CD4-positive, alpha-beta T cell treated with Interleukin-2 at 100 ng/mL for 4 hours (primary cell): ENCODE results near the gene SPECC1.
A peak's percentile ranks its signal among the peaks of the same experiment; 100 is the strongest.
"Not testable (repeated sequence)": the region's sequence is repeated elsewhere in the genome, so short reads cannot be mapped to it uniquely, and the experiment has no call there.

ENCODE experiments used
- DNase-seq: peaks from one replicate; pipeline ENCODE4 v3.0.0-alpha.2; 2020; ENCODE audit warnings: low spot score

SPECC1 gene, protein sequence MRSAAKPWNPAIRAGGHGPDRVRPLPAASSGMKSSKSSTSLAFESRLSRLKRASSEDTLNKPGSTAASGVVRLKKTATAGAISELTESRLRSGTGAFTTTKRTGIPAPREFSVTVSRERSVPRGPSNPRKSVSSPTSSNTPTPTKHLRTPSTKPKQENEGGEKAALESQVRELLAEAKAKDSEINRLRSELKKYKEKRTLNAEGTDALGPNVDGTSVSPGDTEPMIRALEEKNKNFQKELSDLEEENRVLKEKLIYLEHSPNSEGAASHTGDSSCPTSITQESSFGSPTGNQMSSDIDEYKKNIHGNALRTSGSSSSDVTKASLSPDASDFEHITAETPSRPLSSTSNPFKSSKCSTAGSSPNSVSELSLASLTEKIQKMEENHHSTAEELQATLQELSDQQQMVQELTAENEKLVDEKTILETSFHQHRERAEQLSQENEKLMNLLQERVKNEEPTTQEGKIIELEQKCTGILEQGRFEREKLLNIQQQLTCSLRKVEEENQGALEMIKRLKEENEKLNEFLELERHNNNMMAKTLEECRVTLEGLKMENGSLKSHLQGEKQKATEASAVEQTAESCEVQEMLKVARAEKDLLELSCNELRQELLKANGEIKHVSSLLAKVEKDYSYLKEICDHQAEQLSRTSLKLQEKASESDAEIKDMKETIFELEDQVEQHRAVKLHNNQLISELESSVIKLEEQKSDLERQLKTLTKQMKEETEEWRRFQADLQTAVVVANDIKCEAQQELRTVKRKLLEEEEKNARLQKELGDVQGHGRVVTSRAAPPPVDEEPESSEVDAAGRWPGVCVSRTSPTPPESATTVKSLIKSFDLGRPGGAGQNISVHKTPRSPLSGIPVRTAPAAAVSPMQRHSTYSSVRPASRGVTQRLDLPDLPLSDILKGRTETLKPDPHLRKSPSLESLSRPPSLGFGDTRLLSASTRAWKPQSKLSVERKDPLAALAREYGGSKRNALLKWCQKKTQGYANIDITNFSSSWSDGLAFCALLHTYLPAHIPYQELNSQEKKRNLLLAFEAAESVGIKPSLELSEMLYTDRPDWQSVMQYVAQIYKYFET

DNA sequence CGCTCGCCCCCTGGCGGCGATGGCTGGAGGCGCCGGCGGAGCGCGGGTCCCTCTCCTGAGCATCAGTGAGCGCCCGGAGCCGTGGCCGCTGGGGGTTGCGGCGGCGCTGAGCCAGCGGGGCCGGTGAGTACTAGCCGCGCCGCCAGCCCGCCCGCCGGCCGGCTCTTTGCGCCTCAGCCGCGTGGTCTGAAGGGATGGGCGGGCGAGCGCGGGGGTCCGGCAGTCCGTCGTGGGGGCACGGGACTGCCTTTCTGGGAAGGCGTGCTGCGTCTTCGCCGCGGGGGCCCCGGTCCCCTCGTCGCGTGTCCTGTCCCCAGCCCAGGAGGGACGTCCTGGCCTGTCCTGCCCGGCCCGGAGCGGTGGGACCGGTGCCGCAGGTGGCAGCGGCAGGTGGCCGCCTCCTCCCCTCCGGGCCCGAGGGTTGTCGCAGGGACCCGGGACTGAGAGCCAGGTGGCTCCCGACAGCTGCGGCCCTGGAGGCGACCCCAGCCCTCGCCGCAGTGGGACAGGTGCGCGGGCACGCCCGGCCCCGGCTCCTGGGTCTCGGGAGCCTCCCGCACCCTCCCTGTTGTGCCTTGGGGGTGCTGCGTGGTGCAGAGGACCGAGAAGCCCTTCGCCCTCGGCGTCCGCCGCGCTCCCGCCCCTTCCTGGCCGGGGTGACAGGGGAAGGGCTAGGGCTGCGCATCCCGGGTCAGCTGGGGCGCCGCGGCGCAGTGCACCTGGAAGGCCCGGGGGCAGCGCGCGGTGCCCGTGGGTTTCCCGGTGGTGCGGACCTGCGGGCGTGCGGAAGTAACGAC lies at the start of gene SPECC1:
Gene SPECC1 (plus strand): TSS at position 58 of the 797 bp plus-strand sequence. CDS start 87,293 bp downstream, outside the sequence.
- peak; percentile 90 for DNase-seq

DNA sequence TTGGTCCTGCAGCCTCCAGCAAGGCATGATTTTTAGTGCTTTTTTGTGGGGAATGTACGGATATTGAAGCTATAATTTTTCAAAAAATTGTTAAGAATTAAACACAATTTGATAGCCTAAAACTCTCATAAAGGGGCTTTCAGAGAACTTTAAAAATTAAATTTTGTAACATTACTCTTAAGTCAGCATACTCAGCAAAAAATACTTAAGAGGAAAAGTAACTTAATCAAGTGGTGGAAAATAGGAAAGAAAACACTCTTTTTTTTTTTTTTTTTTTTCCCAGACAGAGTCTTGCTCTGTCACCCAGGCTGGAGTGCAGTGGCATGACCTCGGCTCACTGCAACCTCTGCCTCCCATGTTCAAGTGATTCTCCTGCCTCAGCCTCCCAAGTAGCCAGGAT lies 46.2 kb upstream of the SPECC1 start:
- DNase-seq: not testable (repeated sequence)

DNA sequence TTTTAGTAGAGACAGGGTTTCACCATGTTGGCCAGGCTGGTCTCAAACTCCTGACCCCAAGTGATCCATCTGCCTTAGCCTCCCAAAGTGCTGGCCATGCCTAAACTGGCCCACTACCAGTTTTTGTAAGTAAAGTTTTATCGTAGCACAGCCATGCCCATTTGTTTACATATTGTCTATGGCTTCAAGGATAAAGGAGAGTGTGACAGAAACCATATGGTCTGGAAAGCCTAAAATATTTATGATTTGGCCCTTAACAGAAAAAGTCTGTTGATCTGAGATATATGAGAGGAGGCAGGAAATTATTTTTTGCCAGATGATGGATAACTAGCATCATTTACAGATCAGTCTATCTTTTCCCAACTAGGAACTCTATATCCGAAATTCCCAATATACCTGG lies 36.0 kb upstream of the SPECC1 start:
- DNase-seq: no peak

DNA sequence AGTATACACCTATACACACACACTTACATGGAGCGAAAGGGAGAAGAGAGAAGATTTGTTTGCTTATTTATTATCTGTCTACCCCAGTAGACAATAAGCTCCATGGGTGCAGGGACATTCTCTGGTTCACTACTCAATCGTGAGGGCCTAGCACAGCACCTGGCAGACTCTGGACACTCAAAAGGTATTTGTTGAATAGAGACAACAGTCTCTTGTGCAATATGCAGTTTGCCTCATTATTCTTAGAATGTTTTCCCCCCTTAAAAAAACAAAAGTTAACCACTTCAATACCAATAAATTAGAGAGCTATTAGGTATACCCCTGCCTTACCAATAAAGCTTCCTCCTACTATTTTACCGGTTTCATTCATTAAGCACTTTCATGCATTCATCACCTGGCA lies 33.6 kb upstream of the SPECC1 start:
- no peak for DNase-seq

DNA sequence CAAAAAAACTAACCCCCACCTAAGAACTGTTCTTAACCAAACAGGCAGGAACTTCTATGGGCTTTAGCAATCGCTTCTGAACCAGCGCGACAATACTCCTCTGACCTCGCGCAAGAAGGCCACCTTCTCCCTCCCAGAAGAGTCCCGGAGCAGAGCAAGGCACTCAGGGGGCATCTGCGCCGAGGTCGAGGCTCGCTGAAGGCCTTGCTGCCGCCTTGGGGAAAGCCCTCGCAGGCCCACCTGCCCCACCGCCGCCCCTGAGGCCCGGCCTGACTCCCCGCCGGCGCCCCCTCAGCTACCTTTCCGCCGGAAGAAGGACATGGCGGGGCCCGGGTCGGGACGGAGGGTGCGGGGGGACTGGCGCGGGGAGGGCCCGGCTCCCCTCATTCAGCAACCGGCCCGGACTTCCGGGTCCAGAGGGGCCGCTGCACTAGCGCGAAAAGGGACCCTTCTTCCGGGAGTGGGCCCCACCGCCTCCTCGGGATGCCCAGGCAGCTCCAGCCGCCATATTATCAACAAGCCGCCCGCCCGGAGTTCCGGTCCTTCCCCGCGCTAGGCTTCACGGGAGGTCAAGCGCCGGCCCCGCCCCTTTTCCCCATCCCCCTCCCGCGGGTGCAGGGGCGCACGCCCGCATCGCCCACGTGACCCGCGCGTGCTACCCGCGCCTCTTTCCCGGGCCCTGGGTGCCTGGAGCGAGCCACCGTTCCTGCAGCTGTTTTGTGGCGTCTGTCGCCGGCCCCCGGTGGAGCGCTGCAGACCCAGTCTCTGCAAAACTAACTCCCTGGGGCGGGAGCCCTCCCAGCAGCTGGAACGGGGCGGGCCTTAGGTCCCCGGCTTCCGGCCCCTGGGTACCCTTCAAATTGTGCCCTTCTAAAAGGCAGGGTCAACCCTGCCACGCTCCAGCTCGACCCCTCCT lies 31.6 kb upstream of the SPECC1 start, which contains the start of gene AKAP10:
Gene AKAP10 (minus strand): TSS at position 536 of the 916 bp plus-strand sequence. CDS start 149 bp downstream, at position 387.
- peak; percentile 90 for DNase-seq

DNA sequence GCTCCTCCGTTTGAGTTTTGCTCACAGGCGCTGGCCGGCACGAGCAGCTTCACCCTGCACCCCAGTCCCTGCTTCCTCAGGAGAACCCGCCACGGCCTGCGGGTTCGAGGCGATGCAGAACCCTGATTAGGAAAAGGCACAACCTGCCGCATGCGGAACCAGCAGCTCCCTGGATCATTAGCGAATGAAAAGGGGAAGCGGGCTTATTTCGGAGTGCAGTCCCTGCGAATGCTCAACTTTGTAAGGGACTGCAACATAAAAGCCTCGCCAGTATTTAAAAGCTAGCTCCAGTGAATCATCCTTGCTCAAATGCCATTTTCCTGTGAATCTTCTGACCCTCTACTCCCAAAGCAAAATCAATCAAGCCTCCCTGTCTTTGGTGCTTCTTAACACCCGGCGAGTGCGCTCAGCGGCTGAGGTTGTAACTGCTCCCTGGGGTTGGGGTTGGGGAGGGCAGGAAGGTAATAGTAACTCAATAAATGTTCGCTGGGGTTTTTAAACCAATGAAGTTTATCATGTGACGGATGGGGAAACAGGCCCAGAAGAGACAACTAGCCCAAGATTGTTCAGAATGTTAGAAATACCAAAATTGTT lies 30.9 kb upstream of the SPECC1 start:
- DNase-seq: no peak

DNA sequence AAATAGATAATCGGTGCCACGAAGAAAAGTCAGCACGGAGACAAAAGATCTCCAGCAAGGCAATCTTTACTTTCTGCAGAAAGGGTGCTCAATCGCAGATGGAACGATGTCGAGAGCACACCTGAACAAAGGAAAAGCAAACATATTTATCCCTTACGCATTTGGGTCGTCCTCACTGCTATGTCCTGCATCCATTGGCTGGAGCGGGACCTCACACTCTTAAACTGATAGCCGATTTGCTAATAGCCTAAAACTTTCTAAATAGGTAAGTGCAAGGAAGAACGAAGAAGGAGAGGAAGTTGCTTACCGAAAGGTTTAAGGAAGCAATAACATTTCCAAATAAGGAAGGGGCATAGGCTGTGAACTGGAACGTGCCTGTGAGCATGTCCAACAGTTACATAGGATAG lies 30.4 kb upstream of the SPECC1 start:
- DNase-seq: no peak

DNA sequence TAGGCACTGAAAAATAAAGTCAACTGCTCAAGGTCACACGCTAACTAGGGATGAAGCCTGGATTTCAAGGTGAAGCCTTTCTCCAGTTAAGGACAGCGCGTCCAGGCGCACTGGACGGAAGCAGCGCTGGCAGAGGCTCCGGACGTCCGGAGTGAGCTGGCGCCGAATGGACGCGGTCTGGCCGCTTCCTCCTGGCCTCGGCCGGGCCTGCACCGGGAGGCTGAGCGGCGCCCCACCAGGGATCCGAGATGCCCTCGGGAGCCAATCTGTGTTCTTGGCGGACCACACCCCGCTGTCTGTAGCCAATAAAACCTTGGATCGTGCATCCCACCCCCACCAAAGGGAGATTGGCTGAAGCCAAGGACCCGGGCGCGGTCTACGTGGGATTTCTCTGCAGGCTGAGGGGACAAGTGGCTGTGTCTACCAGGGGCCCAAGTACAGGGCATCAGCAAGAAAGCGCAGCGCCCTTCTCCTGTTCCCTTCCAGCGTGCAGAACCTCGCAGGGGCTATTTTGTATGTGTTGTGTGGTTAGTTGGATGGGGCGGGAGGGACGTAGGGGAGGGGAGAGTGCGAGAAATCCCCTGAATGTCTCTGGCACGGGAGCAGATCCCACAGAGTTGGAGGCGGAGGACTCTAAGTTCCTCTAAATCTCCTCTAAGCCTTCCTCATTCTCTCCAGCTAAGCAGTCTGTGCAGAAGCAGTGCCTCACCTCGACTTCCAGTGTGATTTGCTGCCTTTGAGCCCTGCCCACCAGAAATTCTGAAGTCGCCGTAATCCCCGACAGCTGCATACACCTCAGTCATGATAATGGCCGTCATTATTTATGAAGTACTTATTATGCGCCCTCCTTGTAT lies 29.0 kb upstream of the SPECC1 start:
- no peak for DNase-seq

DNA sequence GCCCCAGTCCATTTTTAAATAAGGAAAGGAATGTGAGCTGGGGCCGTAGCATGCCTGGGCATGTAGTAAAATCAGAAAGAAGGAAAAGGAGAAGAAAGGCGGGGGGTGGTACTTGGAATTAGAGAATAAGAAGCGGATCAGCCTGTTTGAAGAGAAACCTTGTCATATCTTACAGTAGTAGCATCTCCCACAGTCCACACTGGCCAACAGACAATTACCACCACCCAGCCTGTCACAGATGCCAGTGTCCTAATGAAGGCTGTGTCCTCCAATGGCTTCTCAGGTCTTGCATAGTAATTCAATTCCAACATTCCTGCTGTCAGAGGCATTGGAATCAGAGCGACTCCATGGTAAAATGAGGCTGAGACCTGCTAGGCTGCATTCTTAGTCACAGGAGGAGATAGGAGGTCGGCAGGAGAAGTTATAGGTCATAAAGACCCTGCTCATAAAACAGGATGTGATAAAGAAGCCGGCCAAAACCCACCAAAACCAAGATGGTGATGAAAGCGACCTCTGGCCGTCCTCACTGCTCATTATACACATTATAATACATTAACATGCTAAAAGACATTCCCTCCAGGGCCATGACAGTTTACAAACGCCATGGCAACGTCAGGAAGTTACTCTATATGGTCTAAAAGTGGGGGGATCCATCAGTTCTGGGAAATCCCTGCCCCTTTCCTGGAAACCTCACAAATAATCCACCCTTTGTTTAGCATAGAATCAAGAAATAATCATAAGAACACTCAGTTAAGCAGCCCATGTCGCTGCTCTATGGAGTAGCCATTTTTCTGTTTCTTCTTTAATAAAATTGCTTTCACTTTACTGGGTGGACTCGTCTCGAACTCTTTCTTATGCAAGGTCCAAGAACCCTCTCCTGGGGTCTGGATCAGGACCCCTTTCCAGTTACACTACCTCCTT lies 22.0 kb upstream of the SPECC1 start:
- DNase-seq: no peak

DNA sequence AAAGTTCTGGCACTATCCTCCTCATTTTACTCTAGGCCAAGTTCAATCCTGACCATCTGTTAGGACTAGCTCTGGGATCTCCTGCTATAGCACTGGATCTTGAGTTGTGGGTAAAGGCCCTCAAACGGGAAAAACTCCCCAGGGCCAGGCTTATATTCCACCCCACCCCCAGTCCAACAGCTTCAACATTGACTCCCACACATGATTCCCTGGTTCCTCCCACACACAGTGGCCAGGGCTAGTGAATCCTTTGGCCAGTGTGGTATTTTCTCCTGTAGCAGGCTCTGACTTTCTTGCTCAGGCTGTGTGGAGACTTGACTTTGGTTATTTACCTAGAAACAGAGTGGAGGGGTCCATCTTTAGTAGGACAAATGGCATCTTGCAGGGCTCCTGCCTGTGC lies 21.3 kb upstream of the SPECC1 start:
- DNase-seq: no peak

DNA sequence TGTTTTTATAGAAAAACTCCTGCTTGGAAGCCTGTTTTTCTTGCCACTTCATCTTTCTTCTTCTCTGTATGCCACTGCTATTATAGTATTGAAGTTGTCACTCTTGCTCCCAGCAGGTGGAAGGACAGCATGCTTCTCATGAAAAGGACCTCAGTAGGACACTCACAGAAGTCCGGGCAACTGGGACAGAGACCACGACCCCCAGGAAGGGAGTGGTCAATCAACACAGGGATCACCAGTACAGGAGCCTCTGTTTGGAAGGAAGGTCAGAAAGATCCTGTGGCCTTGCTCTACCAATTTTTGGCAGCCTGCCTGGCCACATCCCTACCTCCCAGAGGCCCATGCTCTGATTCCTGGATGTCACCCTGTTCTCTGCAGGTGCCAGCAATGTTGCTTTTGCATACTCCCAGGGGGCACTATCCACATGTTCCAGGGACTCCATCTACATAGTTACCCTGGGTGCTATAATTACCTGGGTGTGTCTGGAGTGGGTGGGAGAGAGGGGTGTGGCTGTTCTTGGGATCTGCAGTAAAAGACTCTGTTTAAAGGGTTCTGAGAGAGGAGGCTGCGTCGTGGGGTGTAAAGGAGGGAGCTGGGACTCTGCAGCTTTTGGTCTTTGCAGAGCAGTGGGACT lies 17.8 kb upstream of the SPECC1 start:
- no peak for DNase-seq

DNA sequence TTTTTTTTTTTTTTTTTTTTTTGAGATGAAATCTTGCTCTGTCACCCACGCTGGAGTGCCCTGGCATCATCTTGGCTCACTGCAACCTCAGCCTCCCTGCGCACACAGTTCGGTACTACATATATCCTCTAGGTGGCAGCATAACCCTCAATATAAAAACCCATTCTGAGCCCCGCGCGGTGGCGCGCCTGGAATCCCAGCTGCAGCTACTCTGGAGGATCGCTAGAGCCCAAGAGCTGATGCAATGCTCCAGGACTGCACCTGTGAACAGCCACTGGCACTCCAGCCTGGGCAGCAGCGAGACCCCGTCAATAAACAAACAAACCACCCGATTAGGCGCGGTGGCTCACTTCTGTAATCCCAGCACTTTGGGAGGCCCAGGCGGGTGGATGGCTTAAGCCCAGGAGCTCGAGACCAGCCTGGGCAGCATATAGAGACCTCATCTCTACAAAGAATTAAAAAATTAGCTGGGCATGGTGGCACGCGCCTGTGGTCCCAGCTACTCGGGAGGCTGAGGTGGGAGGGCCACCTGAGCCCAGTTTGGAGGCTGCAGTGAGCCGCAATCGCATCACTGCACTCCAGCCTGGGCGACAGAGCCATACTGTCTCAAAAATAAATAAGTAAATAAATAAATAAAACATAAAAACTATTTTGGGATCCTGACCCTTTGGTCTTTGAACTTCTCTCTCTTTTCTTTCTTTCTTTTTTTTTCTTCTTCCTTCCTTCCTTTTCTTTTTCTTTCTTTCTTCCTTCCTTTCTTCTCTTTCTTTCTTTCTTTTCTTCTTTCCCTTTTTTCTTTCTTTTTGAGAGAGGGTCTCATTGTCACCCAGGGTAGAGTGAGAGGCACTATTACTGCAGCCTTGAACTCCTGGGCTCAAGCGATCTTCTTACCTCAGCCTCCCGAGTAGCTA lies 16.1 kb upstream of the SPECC1 start:
- peak; percentile 82 for DNase-seq

DNA sequence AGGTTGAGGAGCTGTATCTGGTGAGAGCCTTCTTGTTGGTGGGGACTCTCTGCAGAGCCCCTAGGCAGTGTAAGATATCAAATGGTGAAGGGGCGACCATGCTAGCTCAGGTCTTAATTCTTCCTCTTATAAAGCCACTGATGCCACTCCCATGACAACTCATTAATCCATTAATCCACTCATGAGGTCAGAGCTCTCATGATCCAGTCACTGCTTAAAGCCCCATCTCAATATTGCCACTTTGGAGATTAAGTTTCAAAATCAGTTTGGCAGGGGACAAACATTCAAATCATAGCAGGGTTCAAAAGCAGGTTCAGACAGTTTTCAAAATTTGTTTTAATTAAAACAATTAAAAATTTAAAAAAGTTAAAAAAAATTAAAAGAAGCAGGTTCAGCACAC lies 13.1 kb upstream of the SPECC1 start:
- DNase-seq: no peak

DNA sequence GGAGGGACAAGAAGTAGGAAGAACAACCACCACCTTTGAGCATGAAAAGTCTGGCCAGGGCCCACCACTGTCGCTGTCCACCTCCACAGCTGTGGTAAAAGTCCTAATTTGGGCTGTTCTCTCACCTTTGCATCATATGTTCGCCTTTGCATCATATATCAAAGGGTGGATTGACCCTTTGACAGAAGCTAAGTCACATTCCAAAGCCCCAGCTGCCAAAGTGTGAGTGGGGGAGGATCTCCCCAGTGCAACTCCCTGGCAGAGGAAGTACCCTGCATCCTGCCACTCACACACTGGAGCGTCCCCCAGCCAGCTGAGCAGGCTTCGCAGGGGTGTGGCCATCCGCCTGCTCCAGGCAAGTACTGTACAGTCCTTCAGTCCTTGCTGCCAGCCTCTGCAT lies 12.7 kb upstream of the SPECC1 start:
- DNase-seq: no peak

DNA sequence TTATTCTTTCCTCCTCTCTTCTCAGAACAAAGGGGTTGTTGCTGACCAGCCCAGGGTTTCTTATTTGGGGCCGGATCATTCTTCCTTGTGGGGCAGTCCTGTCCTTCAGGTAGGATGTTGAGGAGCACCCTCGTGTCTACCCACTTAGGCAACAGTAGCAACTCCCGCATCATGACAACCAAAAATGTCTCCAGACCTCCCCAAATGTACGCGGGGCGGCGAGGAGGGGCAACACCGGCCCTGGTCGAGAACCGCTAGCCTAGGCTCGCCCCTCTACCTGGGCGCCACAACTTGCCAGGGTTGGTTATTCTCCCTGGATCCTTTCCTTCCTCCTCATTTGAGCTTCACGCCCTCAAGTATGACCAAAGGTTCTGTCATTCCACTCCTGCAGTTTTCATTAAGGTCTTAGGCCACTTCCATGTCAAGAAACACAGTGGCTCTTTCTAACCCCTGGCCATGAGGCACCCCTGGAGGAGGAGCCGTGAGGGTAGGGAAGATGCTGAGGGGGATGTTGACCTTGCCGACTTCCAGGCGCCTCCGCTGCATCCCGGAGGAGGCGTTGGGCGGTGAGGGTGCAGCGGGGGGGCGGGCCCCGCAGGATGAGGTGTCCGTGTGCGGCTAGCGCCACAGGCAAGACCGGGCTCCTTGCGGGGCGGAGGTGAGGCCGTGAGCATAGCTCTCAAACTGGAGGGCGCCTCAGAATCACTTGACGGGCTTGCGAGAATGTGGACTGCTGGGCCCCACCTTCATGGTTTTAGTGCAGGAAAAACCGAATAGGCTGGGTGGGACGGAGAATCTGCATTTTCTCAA lies 712 bp upstream of the SPECC1 start:
- peak; percentile 10 for DNase-seq

DNA sequence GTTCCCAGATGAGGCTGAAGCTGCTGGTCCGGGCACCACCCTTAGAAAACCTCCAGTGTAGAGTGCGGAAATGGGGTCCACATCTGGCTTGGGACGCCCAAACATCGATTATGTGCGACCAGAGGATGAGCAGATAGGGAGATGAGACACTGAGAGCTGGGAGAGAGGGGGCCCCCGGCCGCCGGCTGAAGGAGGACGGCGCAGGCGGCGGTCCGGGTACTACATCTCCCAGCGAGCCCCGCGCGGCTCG lies 182 bp upstream of the SPECC1 start:
- DNase-seq: no peak
